D721Med (cell line): ENCODE results near the gene OSCAR.

Experiments used
- DNase-seq: peaks from one replicate; pipeline ENCODE4 v3.0.0; 2011; ENCODE audit warnings: low spot score; ENCODE audit not compliant: insufficient read length
- FAIRE-seq: peaks from 2 replicates; lab custom pipeline; 2011; peaks lifted over from hg19 to GRCh38; lab: Jason Lieb, UNC
- CTCF ChIP-seq: IDR thresholded peaks from 2 replicates; pipeline ENCODE4 v1.5.1; 2012; ENCODE audit warnings: mild to moderate bottlenecking, control low read depth; ENCODE audit not compliant: insufficient read depth; ENCODE audit errors: missing control alignments

OSCAR gene

GRCh38 chr19:54074851-54075250, 25.8 kb downstream of the OSCAR start:
- no peak for FAIRE-seq
- no peak for TF ChIP-seq CTCF
- no peak for DNase-seq

- FAIRE-seq (no peak), DNase-seq (no peak)
- TF ChIP-seq CTCF = no peak
Measured at GRCh38 chr19:54073829-54074228, 26.8 kb downstream of the OSCAR start.

- no peak for TF ChIP-seq CTCF
- no peak for FAIRE-seq
- DNase-seq = no peak
Measured at GRCh38 chr19:54069470-54069869, 31.1 kb downstream of the OSCAR start.

- no peak for DNase-seq
- no peak for FAIRE-seq
- no peak for TF ChIP-seq CTCF
Measured at GRCh38 chr19:54063350-54064116, 37.1 kb downstream of the OSCAR start, which contains the start of gene VSTM1. Gene VSTM1 (minus strand): TSS chr19:54063897. CDS start chr19:54063777, 120 bp downstream.

GRCh38 chr19:54062643-54063042, 38.0 kb downstream of the OSCAR start:
- DNase-seq = no peak
- TF ChIP-seq CTCF = no peak
- FAIRE-seq = no peak

GRCh38 chr19:54047616-54048015, 53.0 kb downstream of the OSCAR start:
- DNase-seq (no peak), FAIRE-seq (no peak)
- TF ChIP-seq CTCF = no peak

- DNase-seq = no peak
- no peak for FAIRE-seq
- no peak for TF ChIP-seq CTCF
Measured at GRCh38 chr19:54045771-54046170, 54.8 kb downstream of the OSCAR start.
